Activated naive CD8-positive, alpha-beta T cell treated with anti-CD3 and anti-CD28 coated beads for 36 hours (primary cell): ENCODE measurements around the gene FOLR1. TPM values are rescaled to one million over a fixed set of nuclear protein-coding genes. Genes with fewer than 3 reads are reported as not detected.
"Not testable (repeated sequence)": the region's sequence is repeated elsewhere in the genome, so short reads cannot be mapped to it uniquely, and the experiment has no call there.

Source experiments
- DNase-seq: peaks from one replicate; pipeline ENCODE4 v3.0.0; 2021
- H3K27ac Mint-ChIP-seq: one replicate; pipeline ENCODE4 v1.8.0; 2022; ENCODE audit warnings: mild to moderate bottlenecking, moderate library complexity, mixed read lengths
- H3K27me3 Mint-ChIP-seq: one replicate; pipeline ENCODE4 v1.8.0; 2022; ENCODE audit warnings: mild to moderate bottlenecking, mixed read lengths
- H3K36me3 Mint-ChIP-seq: one replicate; pipeline ENCODE4 v1.8.0; 2021; ENCODE audit warnings: mild to moderate bottlenecking, mixed read lengths
- H3K4me1 Mint-ChIP-seq: one replicate; pipeline ENCODE4 v1.8.0; 2021; ENCODE audit warnings: mixed read lengths
- H3K4me3 Mint-ChIP-seq: one replicate; pipeline ENCODE4 v1.8.0; 2022; ENCODE audit warnings: mild to moderate bottlenecking, moderate library complexity, mixed read lengths
- H3K9me3 Mint-ChIP-seq: one replicate; pipeline ENCODE4 v1.8.0; 2022; ENCODE audit warnings: mixed read lengths
- total RNA-seq, 2 experiments: library from RNA; stranded (reverse); gene quantifications; one replicate each; pipeline ENCODE4 v1.2.3, GENCODE V29; 2021

FOLR1 gene
- not detected for total RNA-seq

GRCh38 chr11:72191961-72192381 lies at the start of gene FOLR1:
TSS of gene FOLR1 (plus strand) at chr11:72192140. CDS start at chr11:72192174, 34 bp downstream.
- no peaks in the 10 kb centered on the region for H3K36me3 Mint-ChIP-seq
- H3K27me3 Mint-ChIP-seq, result no peaks in the 10 kb centered on the region
- no peaks in the 10 kb centered on the region for H3K4me1 Mint-ChIP-seq
- no peak for DNase-seq
- no peak within 1 kb of the TSS for H3K4me3 Mint-ChIP-seq
- H3K27ac Mint-ChIP-seq, result peak within 1 kb of the TSS; percentile 2
- H3K9me3 Mint-ChIP-seq, result no peaks in the 10 kb centered on the region

- H3K27ac Mint-ChIP-seq, H3K27me3 Mint-ChIP-seq, DNase-seq, H3K36me3 Mint-ChIP-seq, H3K4me1 Mint-ChIP-seq, H3K9me3 Mint-ChIP-seq, H3K4me3 Mint-ChIP-seq: not testable (repeated sequence)
Observed at GRCh38 chr11:72142543-72142942, 49.4 kb upstream of the FOLR1 start.

GRCh38 chr11:72144807-72145565 lies 47.0 kb upstream of the FOLR1 start:
- H3K27me3 Mint-ChIP-seq, result peaks cover 8% of the 10 kb centered on the region
- no peaks in the 10 kb centered on the region for H3K9me3 Mint-ChIP-seq
- no peak for DNase-seq
- H3K4me1 Mint-ChIP-seq, result peaks cover 5% of the 10 kb centered on the region
- H3K4me3 Mint-ChIP-seq, result no peak overlapping the region
- H3K36me3 Mint-ChIP-seq, result no peaks in the 10 kb centered on the region
- H3K27ac Mint-ChIP-seq, result no peak overlapping the region

- Mint-ChIP-seq H3K36me3 (no peaks in the 10 kb centered on the region), H3K27ac (no peak overlapping the region), H3K4me3 (no peak overlapping the region), H3K27me3 (no peaks in the 10 kb centered on the region), H3K9me3 (no peaks in the 10 kb centered on the region), H3K4me1 (no peaks in the 10 kb centered on the region)
- DNase-seq, result no peak
Observed at GRCh38 chr11:72146625-72147024, 45.3 kb upstream of the FOLR1 start.

GRCh38 chr11:72150882-72151281 lies 41.1 kb upstream of the FOLR1 start:
- Mint-ChIP-seq H3K4me1 (no peaks in the 10 kb centered on the region), H3K36me3 (no peaks in the 10 kb centered on the region)
- DNase-seq, result no peak

GRCh38 chr11:72153874-72154273 lies 38.1 kb upstream of the FOLR1 start:
- H3K27me3 Mint-ChIP-seq, DNase-seq, H3K36me3 Mint-ChIP-seq, H3K4me1 Mint-ChIP-seq, H3K9me3 Mint-ChIP-seq, H3K4me3 Mint-ChIP-seq, H3K27ac Mint-ChIP-seq: not testable (repeated sequence)

More at GRCh38 chr11:72150882-72151281, 41.1 kb upstream of the FOLR1 start:
- Mint-ChIP-seq H3K4me3 (no peak overlapping the region), H3K9me3 (no peaks in the 10 kb centered on the region), H3K27ac (no peak overlapping the region), H3K27me3 (no peaks in the 10 kb centered on the region)

GRCh38 chr11:72154816-72155215 lies 37.1 kb upstream of the FOLR1 start:
- Mint-ChIP-seq H3K27ac (no peak overlapping the region), H3K36me3 (no peaks in the 10 kb centered on the region), H3K4me3 (no peak overlapping the region), H3K9me3 (no peaks in the 10 kb centered on the region), H3K27me3 (no peaks in the 10 kb centered on the region), H3K4me1 (no peaks in the 10 kb centered on the region)
- DNase-seq, result no peak

GRCh38 chr11:72155751-72156150 lies 36.2 kb upstream of the FOLR1 start:
- Mint-ChIP-seq H3K27me3 (peaks cover 4% of the 10 kb centered on the region), H3K9me3 (no peaks in the 10 kb centered on the region), H3K36me3 (no peaks in the 10 kb centered on the region), H3K27ac (no peak overlapping the region), H3K4me1 (no peaks in the 10 kb centered on the region), H3K4me3 (no peak overlapping the region)
- DNase-seq, result no peak

- no peak overlapping the region for H3K4me3 Mint-ChIP-seq
Observed at GRCh38 chr11:72157131-72157530, 34.8 kb upstream of the FOLR1 start.

GRCh38 chr11:72160319-72160718 lies 31.6 kb upstream of the FOLR1 start:
- no peak overlapping the region for H3K27ac Mint-ChIP-seq
- no peaks in the 10 kb centered on the region for H3K36me3 Mint-ChIP-seq
- H3K4me3 Mint-ChIP-seq, result no peak overlapping the region
- no peaks in the 10 kb centered on the region for H3K9me3 Mint-ChIP-seq
- no peaks in the 10 kb centered on the region for H3K4me1 Mint-ChIP-seq
- peaks cover 7% of the 10 kb centered on the region for H3K27me3 Mint-ChIP-seq
- no peak for DNase-seq

More at GRCh38 chr11:72157131-72157530, 34.8 kb upstream of the FOLR1 start:
- H3K4me1 Mint-ChIP-seq, result no peaks in the 10 kb centered on the region
- peaks cover 7% of the 10 kb centered on the region for H3K27me3 Mint-ChIP-seq
- H3K36me3 Mint-ChIP-seq, result no peaks in the 10 kb centered on the region
- no peak for DNase-seq
- H3K27ac Mint-ChIP-seq, result no peak overlapping the region
- H3K9me3 Mint-ChIP-seq, result no peaks in the 10 kb centered on the region

- peaks cover 7% of the 10 kb centered on the region for H3K27me3 Mint-ChIP-seq
- no peak for DNase-seq
Observed at GRCh38 chr11:72162891-72163492, 28.9 kb upstream of the FOLR1 start.

GRCh38 chr11:72164187-72164586 lies 27.8 kb upstream of the FOLR1 start:
- H3K27me3 Mint-ChIP-seq, result not testable (repeated sequence)

More at GRCh38 chr11:72162891-72163492, 28.9 kb upstream of the FOLR1 start:
- H3K9me3 Mint-ChIP-seq, result no peaks in the 10 kb centered on the region
- H3K4me3 Mint-ChIP-seq, result no peak overlapping the region
- H3K36me3 Mint-ChIP-seq, result no peaks in the 10 kb centered on the region
- no peaks in the 10 kb centered on the region for H3K4me1 Mint-ChIP-seq
- no peak overlapping the region for H3K27ac Mint-ChIP-seq

GRCh38 chr11:72169046-72169555 lies 22.8 kb upstream of the FOLR1 start:
- DNase-seq, H3K9me3 Mint-ChIP-seq, H3K36me3 Mint-ChIP-seq, H3K27ac Mint-ChIP-seq, H3K4me3 Mint-ChIP-seq, H3K27me3 Mint-ChIP-seq, H3K4me1 Mint-ChIP-seq: not testable (repeated sequence)

More at GRCh38 chr11:72164187-72164586, 27.8 kb upstream of the FOLR1 start:
- H3K9me3 Mint-ChIP-seq, H3K36me3 Mint-ChIP-seq, H3K4me3 Mint-ChIP-seq, DNase-seq, H3K27ac Mint-ChIP-seq, H3K4me1 Mint-ChIP-seq: not testable (repeated sequence)

GRCh38 chr11:72169754-72170153 lies 22.2 kb upstream of the FOLR1 start:
- not testable (repeated sequence) for H3K4me3 Mint-ChIP-seq, H3K9me3 Mint-ChIP-seq, H3K36me3 Mint-ChIP-seq, H3K27ac Mint-ChIP-seq, DNase-seq, H3K4me1 Mint-ChIP-seq, H3K27me3 Mint-ChIP-seq

- DNase-seq, H3K4me1 Mint-ChIP-seq, H3K27me3 Mint-ChIP-seq, H3K27ac Mint-ChIP-seq, H3K36me3 Mint-ChIP-seq, H3K9me3 Mint-ChIP-seq, H3K4me3 Mint-ChIP-seq: not testable (repeated sequence)
Observed at GRCh38 chr11:72172043-72172442, 19.9 kb upstream of the FOLR1 start.

GRCh38 chr11:72173291-72173690 lies 18.6 kb upstream of the FOLR1 start:
- no peak for DNase-seq
- Mint-ChIP-seq H3K27ac (no peak overlapping the region), H3K27me3 (no peaks in the 10 kb centered on the region), H3K9me3 (no peaks in the 10 kb centered on the region), H3K4me1 (no peaks in the 10 kb centered on the region), H3K36me3 (no peaks in the 10 kb centered on the region), H3K4me3 (no peak overlapping the region)
